ENCODE results near the gene SET. TPM values are rescaled to one million over a fixed set of nuclear protein-coding genes. Genes with fewer than 3 reads are reported as not detected.

The SET gene
- total and polyA plus RNA-seq, 2 donors: 157 to 382 TPM

DNA sequence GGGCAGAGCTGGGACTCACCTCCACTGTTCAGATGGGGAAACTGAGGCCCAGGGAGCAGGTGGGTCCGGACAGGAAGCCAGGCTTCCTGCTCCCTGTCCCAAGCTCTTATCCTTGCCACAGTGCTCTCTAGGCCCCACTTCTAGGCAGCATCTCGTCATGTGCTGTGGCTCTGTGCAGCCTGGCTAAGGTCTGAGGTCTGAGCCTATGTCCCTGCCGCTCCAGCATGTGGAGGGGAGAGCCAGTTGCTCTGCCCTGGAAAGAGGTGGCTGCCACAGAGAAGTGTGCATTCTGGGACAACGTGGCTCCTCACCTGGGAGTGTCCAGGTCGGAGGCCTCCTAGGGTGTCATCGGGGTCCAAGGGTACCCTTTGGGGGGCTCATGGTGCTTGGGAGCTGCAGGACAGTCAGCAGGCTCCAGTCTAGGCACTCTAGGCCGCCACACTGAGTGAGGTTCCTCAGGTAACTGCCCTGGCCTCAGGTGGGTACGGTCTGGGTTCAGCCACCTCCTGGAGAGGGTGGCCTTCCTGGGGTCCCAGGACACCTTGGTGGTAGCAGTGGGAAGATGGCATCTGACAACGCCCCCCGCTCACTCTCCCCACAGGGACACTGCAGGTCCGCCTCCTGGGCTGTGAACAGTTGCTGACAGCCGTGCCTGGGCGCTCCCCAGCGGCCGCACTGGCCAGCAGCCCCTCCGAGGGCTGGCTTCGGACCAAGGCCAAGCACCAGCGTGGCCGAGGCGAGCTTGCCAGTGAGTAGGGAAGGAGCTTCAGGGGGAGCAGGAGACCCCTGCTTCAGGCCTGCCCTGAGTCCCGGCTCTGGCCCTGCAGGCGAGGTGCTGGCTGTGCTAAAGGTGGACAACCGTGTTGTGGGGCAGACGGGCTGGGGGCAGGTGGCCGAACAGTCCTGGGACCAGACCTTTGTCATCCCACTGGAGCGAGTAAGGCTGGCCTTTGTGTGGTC is 23.7 kb downstream of the SET start:
- H3K36me3 ChIP-seq (ENCODE audit: insufficient read depth): no peaks in the 10 kb centered on the region
- no peaks in the 10 kb centered on the region for H3K4me1 ChIP-seq (ENCODE audit: insufficient read depth)
- WGBS: 91% methylated on average over 26 of the region's 26 CpGs
- H3K4me3 ChIP-seq (ENCODE audit: low read depth, low read length): no peak overlapping the region
- DNase-seq (ENCODE audit: extremely low spot score): no peak
- H3K27ac ChIP-seq (ENCODE audit: low read depth): no peak overlapping the region

DNA sequence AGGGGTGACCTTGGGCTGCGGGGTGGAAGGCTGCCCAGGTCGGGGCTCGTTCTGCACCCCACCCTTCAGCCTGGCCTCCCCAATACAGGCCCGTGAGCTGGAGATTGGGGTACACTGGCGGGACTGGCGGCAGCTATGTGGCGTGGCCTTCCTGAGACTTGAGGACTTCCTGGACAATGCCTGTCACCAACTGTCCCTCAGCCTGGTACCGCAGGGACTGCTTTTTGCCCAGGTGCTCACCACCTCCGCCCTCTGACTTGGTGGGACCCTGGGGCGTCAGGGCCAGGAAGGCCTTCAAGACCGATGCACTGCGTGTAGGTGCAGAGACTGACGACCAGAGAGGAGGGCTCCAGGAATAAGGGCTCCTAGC is 24.4 kb downstream of the SET start:
- H3K4me3 ChIP-seq (ENCODE audit: low read depth, low read length): no peak overlapping the region
- no peaks in the 10 kb centered on the region for H3K4me1 ChIP-seq (ENCODE audit: insufficient read depth)
- no peak overlapping the region for H3K27ac ChIP-seq (ENCODE audit: low read depth)
- no peak for DNase-seq (ENCODE audit: extremely low spot score)
- no peaks in the 10 kb centered on the region for H3K36me3 ChIP-seq (ENCODE audit: insufficient read depth)
- WGBS: 93% methylated on average over 13 of the region's 13 CpGs

DNA sequence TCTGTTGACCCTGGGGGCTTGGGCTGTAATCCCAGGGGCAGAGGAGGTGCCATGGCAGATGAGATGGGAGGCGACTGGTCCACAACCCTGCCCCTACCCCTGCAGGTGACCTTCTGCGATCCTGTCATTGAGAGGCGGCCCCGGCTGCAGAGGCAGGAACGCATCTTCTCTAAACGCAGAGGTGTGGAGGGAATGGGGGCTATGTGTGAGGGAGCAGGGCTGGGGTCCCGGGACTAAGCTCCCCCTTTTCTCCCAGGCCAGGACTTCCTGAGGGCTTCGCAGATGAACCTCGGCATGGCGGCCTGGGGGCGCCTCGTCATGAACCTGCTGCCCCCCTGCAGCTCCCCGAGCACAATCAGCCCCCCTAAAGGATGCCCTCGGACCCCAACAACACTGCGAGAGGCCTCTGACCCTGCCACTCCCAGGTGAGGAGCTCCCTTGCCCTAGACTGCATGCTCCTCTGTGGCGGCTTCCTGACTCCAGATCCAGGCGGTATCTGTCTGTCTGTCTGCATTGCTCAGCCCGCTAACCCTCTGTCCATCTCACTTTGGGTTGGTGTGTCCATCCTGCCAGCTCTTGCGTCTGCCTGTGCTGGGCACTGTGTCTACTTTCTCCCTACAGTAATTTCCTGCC is 25.0 kb downstream of the SET start:
- WGBS: 94% methylated on average over 19 of the region's 19 CpGs
- Histone ChIP-seq H3K36me3 (ENCODE audit: insufficient read depth) (no peaks in the 10 kb centered on the region), H3K27ac (ENCODE audit: low read depth) (no peak overlapping the region), H3K4me1 (ENCODE audit: insufficient read depth) (no peaks in the 10 kb centered on the region), H3K4me3 (ENCODE audit: low read depth, low read length) (no peak overlapping the region)
- DNase-seq (ENCODE audit: extremely low spot score): no peak

DNA sequence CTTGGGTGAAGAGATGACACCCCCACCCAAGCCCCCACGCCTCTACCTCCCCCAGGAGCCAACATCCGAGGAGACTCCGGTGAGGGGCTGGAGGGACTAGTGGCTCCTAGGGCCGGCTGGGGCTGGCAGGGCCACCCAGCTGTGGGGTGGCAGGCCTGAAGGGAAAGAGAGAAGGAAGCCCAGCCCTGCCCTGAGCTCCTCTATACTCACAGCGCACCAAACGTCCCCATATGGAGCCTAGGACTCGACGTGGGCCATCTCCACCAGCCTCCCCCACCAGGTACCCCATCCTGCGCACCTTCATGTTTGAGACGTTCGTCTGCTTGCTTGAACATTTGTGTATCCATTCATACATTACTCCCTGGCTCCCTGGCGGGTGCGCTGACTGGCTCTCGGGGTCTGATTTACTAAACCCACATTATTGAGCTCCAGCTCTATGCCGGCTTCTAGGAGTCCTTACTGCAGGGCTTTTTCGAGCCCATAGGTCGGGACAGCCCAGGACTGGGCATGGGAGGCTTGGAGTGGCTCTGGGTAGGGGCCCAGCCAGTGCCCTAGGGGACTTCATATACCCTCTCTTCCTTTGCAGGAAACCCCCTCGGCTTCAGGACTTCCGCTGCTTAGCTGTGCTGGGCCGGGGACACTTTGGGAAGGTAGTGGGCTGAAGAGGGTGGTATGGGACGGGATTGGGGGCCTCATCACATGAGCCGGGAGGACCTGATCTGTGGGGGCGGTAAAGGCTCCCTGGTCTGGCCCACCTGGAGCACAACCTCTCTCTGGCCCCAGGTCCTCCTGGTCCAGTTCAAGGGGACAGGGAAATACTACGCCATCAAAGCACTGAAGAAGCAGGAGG is 25.8 kb downstream of the SET start:
- Histone ChIP-seq H3K36me3 (ENCODE audit: insufficient read depth) (no peaks in the 10 kb centered on the region), H3K27ac (ENCODE audit: low read depth) (no peak overlapping the region), H3K4me3 (ENCODE audit: low read depth, low read length) (no peak overlapping the region), H3K4me1 (ENCODE audit: insufficient read depth) (no peaks in the 10 kb centered on the region)
- WGBS: 92% methylated on average over 24 of the region's 24 CpGs
- no peak for DNase-seq (ENCODE audit: extremely low spot score)

DNA sequence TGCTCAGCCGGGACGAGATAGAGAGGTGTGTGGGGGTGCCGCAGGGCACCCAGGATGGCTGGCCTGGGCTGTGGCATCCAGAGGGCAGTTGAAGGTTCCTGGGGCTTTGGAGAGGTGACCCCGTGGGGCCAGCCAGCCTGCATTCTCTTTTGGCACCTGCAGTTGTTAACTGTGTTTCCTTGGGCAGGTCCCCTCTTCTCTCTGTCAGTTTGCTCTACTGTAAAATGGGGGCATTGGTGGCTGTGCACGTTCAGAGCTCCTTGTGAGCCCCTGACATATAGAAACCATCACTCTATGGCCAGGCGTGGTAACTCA is 26.4 kb downstream of the SET start:
- no peak for DNase-seq (ENCODE audit: extremely low spot score)
- WGBS: 88% methylated on average over 6 of the region's 6 CpGs

DNA sequence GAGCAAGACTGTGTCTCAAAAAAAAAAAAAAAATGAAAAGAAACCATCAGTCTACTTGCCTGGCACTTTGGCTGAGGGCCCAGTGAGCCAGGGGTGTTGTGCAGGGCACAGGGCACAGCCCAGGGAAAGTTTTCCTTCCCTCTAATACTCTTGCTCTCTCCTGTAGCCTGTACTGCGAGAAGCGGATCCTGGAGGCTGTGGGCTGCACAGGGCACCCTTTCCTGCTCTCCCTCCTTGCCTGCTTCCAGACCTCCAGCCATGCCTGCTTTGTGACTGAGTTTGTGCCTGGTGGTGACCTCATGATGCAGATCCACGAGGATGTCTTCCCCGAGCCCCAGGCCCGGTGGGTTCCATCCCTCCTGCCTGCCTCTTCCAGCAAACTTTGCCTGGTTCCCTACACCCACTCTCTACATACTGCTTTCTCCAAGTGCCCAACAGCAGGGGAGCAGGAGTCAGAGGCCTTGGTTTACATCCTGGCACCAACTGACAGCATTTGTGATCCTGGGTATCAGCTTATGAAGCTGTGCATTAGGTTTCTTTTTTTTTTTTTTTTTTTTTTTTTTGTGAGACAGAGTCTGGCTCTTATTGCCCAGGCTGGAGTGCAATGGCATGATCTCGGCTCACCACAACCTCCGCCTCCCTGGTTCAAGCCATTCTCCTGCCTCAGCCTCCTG is 27.7 kb downstream of the SET start:
- Histone ChIP-seq H3K36me3 (ENCODE audit: insufficient read depth) (no peaks in the 10 kb centered on the region), H3K4me3 (ENCODE audit: low read depth, low read length) (no peak overlapping the region), H3K27ac (ENCODE audit: low read depth) (no peak overlapping the region), H3K4me1 (ENCODE audit: insufficient read depth) (no peaks in the 10 kb centered on the region)
- DNase-seq (ENCODE audit: extremely low spot score): no peak
- 91% methylated on average over 7 of the region's 7 CpGs for WGBS

More for the DNA sequence above, 26.4 kb downstream of the SET start:
- H3K4me3 ChIP-seq (ENCODE audit: low read depth, low read length): no peak overlapping the region
- H3K27ac ChIP-seq (ENCODE audit: low read depth): no peak overlapping the region
- no peaks in the 10 kb centered on the region for H3K36me3 ChIP-seq (ENCODE audit: insufficient read depth)
- H3K4me1 ChIP-seq (ENCODE audit: insufficient read depth): no peaks in the 10 kb centered on the region

DNA sequence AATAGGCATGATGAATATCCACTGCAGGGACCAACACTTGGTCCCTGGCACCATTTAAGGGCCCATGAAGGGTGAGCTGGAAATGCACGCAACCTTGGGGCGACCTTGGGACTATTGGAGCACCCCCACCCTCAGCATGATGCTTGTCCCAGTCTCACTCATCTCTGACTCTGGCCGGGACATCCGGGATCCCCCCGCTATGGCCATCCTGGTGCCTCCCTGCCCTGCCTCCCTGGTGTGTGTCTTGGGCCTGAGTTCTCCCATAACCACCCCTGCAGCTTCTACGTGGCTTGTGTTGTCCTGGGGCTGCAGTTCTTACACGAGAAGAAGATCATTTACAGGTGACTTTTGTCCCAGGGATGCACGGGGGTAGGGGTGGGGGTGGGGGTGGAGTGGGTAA is 29.0 kb downstream of the SET start:
- no peak overlapping the region for H3K27ac ChIP-seq (ENCODE audit: low read depth)
- no peak overlapping the region for H3K4me3 ChIP-seq (ENCODE audit: low read depth, low read length)
- 86% methylated on average over 8 of the region's 8 CpGs for WGBS
- no peaks in the 10 kb centered on the region for H3K4me1 ChIP-seq (ENCODE audit: insufficient read depth)
- H3K36me3 ChIP-seq (ENCODE audit: insufficient read depth): no peaks in the 10 kb centered on the region
- DNase-seq (ENCODE audit: extremely low spot score): no peak

DNA sequence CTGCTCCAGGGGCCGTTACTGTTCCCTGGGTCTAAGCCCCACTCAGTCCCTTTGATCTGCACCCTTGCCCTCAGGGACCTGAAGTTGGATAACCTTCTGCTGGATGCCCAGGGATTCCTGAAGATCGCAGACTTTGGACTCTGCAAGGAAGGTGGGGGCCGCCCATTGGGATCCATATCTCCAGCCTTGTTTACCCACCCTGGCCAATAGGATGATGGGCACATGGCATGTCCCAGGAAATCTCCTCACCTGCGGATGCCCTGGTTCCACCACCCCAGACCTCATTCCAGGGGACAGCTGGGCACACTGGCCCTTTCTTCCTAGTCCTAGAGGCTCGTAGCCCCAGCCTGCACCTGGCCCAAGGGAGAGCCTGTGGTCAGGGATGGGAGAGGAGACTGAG is 29.5 kb downstream of the SET start:
- 87% methylated on average over 5 of the region's 5 CpGs for WGBS
- no peak for DNase-seq (ENCODE audit: extremely low spot score)

DNA sequence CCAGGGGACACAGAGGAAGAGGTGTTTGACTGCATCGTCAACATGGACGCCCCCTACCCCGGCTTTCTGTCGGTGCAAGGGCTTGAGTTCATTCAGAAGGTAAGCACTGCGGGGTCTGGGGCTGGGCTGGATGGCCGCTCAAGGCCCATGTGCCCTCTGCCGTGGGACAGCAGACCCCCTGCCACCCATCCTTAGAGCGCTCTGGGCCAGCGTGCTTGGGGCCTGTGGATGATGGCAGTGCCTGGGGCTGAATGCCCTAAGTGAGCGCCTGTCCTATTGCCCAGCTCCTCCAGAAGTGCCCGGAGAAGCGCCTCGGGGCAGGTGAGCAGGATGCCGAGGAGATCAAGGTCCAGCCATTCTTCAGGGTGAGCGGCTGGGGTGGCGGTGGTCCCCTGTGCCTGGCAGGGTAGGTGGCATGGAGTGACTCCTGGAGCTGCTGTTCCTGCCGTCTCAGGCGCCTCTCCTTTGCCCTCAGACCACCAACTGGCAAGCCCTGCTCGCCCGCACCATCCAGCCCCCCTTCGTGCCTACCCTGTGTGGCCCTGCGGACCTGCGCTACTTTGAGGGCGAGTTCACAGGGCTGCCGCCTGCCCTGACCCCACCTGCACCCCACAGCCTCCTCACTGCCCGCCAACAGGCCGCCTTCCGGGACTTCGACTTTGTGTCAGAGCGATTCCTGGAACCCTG is 31.0 kb downstream of the SET start:
- 92% methylated on average over 30 of the region's 30 CpGs for WGBS
- H3K27ac ChIP-seq (ENCODE audit: low read depth): no peak overlapping the region
- no peaks in the 10 kb centered on the region for H3K36me3 ChIP-seq (ENCODE audit: insufficient read depth)
- no peak for DNase-seq (ENCODE audit: extremely low spot score)
- H3K4me3 ChIP-seq (ENCODE audit: low read depth, low read length): no peak overlapping the region
- H3K4me1 ChIP-seq (ENCODE audit: insufficient read depth): no peaks in the 10 kb centered on the region

More for the DNA sequence above, 29.5 kb downstream of the SET start:
- H3K27ac ChIP-seq (ENCODE audit: low read depth): no peak overlapping the region
- H3K36me3 ChIP-seq (ENCODE audit: insufficient read depth): no peaks in the 10 kb centered on the region
- H3K4me3 ChIP-seq (ENCODE audit: low read depth, low read length): no peak overlapping the region
- no peaks in the 10 kb centered on the region for H3K4me1 ChIP-seq (ENCODE audit: insufficient read depth)

DNA sequence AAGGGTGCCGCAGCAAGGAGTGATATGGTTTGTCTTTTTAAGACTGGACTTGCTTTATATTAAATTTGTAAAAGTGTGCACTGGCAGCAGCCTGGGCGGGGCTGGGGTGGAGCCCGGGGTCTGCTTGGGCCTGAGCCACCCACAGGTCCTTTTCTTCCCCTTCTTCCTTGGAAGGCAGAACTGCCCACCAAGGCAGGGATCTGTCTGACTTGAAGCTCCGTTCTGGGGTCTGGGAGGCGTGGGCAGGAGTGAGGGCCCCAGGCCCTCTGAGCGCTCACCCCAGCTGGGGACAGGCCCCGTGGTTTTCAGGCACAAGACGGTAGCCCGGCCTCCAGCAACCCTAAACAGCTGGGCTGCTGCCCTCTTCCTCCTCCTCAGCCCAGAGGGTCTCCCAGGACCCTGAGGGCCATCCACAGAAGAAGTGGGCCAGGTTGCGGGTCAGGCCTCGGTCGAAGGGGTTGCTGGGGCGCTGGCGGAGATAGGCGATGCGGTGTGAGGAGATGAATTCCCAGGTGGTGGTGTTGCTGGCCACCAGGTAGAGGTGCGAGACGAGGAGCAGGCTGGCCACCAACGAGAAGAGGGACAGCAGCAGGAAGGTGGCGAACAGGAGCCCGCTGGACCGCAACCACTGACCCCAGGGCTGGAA is 31.9 kb downstream of the SET start:
- WGBS: 91% methylated on average over 22 of the region's 22 CpGs
- H3K27ac ChIP-seq (ENCODE audit: low read depth): no peak overlapping the region
- H3K36me3 ChIP-seq (ENCODE audit: insufficient read depth): no peaks in the 10 kb centered on the region
- H3K4me3 ChIP-seq (ENCODE audit: low read depth, low read length): no peak overlapping the region
- no peak for DNase-seq (ENCODE audit: extremely low spot score)
- H3K4me1 ChIP-seq (ENCODE audit: insufficient read depth): no peaks in the 10 kb centered on the region

DNA sequence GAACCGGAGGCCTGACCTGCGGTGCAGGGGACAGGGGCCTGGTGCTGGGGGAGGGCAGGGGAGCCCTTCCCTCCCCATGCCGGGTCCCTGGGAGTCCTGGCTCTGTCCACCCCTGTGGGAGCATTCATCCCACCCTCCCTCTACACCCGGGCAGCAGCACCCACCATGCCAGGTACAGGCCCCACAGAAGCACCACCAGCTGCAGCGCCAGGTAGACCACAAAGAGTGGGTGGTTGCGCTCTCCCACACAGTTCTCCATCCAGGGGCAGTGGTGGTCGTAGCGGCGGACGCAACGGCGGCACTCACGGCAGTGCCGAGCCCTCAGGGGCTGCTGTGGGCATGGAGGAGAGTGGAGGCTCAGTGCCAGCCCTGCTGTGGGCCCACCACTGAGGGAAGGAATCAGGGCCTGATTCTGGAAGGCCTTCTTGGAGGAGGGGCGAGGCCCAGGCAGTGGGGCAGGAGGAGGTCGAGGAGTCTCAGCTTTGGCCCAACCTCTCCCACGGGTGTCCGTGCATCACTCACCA is 32.5 kb downstream of the SET start:
- 89% methylated on average over 18 of the region's 18 CpGs for WGBS
- no peaks in the 10 kb centered on the region for H3K36me3 ChIP-seq (ENCODE audit: insufficient read depth)
- H3K4me1 ChIP-seq (ENCODE audit: insufficient read depth): no peaks in the 10 kb centered on the region
- no peak overlapping the region for H3K4me3 ChIP-seq (ENCODE audit: low read depth, low read length)
- no peak overlapping the region for H3K27ac ChIP-seq (ENCODE audit: low read depth)
- no peak for DNase-seq (ENCODE audit: extremely low spot score)
